Measurements from ENCODE around the gene ARL14. TPM values are rescaled to one million over a fixed set of nuclear protein-coding genes. Genes with fewer than 3 reads are reported as not detected.

ARL14 gene
- total RNA-seq, 2 donors from 2014 or later, result not detected

GRCh38 chr3:160698599-160699195 lies 21.7 kb downstream of the ARL14 start:
- 82% methylated on average over 1 of the region's 1 CpG for WGBS
- Histone ChIP-seq H3K27me3 (replicated peaks; ENCODE audit: insufficient read depth) (no peaks in the 10 kb centered on the region), H3K27ac (no peak overlapping the region), H3K4me1 (replicated peaks) (no peaks in the 10 kb centered on the region), H3K36me3 (no peaks in the 10 kb centered on the region), H3K9me3 (no peaks in the 10 kb centered on the region), H3K4me3 (no peak overlapping the region)
- intact Hi-C loops (cut with DNase I), result no loop called here
- TF ChIP-seq POLR2A (IDR thresholded peaks at IDR 0.05) (no peak), POLR2AphosphoS5 (IDR thresholded peaks at IDR 0.05) (no peak), CTCF (IDR thresholded peaks at IDR 0.05) (no peak)
- no peak for DNase-seq (ENCODE audit: low spot score)

DNA sequence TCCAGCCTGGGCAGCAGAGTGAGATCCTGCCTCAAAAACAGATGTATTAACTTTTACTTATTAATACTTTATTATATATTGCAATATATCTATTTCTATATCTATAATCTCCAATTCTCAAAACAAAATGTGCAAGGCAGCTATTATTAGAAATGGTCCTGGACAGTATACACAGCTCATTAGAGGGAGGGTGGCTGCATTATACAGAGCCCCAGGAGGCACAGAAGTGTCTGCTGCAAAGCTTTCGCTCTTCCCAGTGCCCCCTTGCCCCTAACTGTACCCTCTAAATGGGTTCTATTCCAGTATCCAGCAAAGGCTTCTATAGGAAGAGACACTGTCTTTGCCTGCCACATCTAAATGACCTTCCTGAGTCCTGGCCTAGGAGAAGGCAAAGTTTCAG lies 24.5 kb downstream of the ARL14 start:
- H3K27ac ChIP-seq, result no peak overlapping the region
- DNase-seq (ENCODE audit: low spot score), result no peak
- H3K9me3 ChIP-seq, result no peaks in the 10 kb centered on the region
- no peak for TF ChIP-seq POLR2AphosphoS5 (IDR thresholded peaks at IDR 0.05)
- TF ChIP-seq POLR2A (IDR thresholded peaks at IDR 0.05), result no peak
- no peak for TF ChIP-seq CTCF (IDR thresholded peaks at IDR 0.05)
- H3K27me3 ChIP-seq (replicated peaks; ENCODE audit: insufficient read depth), result no peaks in the 10 kb centered on the region
- no peaks in the 10 kb centered on the region for H3K36me3 ChIP-seq
- WGBS, result 91% methylated on average over 1 of the region's 1 CpG
- H3K4me3 ChIP-seq, result no peak overlapping the region
- intact Hi-C loops (cut with DNase I), result loop anchor here (10.0 kb wide), 1 partner anchor 723 kb away; no protein-coding TSS in a partner anchor
- no peaks in the 10 kb centered on the region for H3K4me1 ChIP-seq (replicated peaks)

- no peaks in the 10 kb centered on the region for H3K9me3 ChIP-seq
- no peak overlapping the region for H3K4me3 ChIP-seq
- H3K36me3 ChIP-seq, result no peaks in the 10 kb centered on the region
- no peak overlapping the region for H3K27ac ChIP-seq
- H3K4me1 ChIP-seq (replicated peaks), result no peaks in the 10 kb centered on the region
- intact Hi-C loops (cut with DNase I), result loop anchor here (10.0 kb wide), 1 partner anchor 723 kb away; no protein-coding TSS in a partner anchor
- TF ChIP-seq POLR2AphosphoS5 (IDR thresholded peaks at IDR 0.05) (no peak), CTCF (IDR thresholded peaks at IDR 0.05) (no peak), POLR2A (IDR thresholded peaks at IDR 0.05) (no peak)
- no peak for DNase-seq (ENCODE audit: low spot score)
- no peaks in the 10 kb centered on the region for H3K27me3 ChIP-seq (replicated peaks; ENCODE audit: insufficient read depth)
- 97% methylated on average over 1 of the region's 1 CpG for WGBS
Observed at GRCh38 chr3:160702290-160702689, 25.3 kb downstream of the ARL14 start.

DNA sequence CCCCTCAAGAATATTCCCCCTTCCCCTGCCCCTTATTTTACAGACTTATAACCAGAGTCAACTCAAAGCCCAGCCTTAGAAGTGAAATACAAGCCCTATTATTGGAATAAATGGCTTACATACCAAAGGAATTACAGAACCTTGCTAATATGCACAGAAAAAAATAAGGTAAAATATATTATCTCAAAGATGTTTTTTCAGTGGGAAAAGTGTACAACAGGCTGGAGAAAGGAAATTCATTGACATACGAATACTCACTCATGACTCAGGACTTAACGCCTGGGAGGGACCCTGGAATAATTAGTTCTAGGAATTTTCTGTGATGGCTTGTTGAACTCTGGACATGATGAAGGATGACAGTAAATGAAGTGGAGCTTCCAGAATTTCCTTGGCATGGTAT lies 27.0 kb downstream of the ARL14 start:
- no peak overlapping the region for H3K4me3 ChIP-seq
- no peak for DNase-seq (ENCODE audit: low spot score)
- no peaks in the 10 kb centered on the region for H3K36me3 ChIP-seq
- H3K27ac ChIP-seq, result no peak overlapping the region
- H3K4me1 ChIP-seq (replicated peaks), result no peaks in the 10 kb centered on the region
- no peaks in the 10 kb centered on the region for H3K27me3 ChIP-seq (replicated peaks; ENCODE audit: insufficient read depth)
- WGBS, result 85% methylated on average over 2 of the region's 2 CpGs
- H3K9me3 ChIP-seq, result no peaks in the 10 kb centered on the region
- TF ChIP-seq POLR2AphosphoS5 (IDR thresholded peaks at IDR 0.05), result no peak
- no peak for TF ChIP-seq CTCF (IDR thresholded peaks at IDR 0.05)
- TF ChIP-seq POLR2A (IDR thresholded peaks at IDR 0.05), result no peak
- intact Hi-C loops (cut with DNase I), result loop anchor here (10.0 kb wide), 1 partner anchor 721 kb away; no protein-coding TSS in a partner anchor

DNA sequence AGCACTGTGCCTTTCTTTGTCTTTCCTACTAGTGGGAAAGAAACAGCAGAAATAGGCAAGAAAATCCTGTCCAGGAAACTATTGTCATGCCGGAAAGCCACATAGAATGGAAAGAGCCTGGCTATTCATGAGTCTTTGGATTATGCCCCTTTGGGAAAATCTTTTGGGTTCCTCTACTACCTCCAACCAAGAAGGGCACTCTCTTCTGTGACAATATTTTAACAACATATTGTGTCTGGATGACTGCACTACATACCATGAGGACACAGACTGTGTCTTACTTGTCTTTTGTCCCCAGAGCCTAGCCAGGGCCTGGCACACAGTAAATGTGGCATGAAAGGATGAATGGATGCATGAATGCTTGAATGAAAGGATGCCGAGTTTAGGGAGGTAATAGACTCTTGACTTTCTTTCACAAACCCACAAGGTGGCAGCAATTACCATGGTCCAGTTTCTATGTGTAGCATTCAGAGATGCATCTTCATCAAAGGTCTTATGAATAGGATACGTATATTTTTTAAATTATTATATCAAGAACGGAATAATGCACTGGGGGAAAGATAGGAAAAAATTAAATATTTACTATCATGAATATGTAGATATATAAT lies 30.3 kb downstream of the ARL14 start:
- no peaks in the 10 kb centered on the region for H3K27me3 ChIP-seq (replicated peaks; ENCODE audit: insufficient read depth)
- no peaks in the 10 kb centered on the region for H3K4me1 ChIP-seq (replicated peaks)
- no peak overlapping the region for H3K27ac ChIP-seq
- H3K9me3 ChIP-seq, result no peaks in the 10 kb centered on the region
- no peaks in the 10 kb centered on the region for H3K36me3 ChIP-seq
- 20% methylated on average over 4 of the region's 4 CpGs for WGBS
- DNase-seq (ENCODE audit: low spot score), result peak; percentile 43
- H3K4me3 ChIP-seq, result no peak overlapping the region
- intact Hi-C loops (cut with DNase I), result loop anchor here (5.0 to 10.0 kb wide), 2 partner anchors 45 to 718 kb away; no protein-coding TSS in a partner anchor
- TF ChIP-seq POLR2A (IDR thresholded peaks at IDR 0.05) (no peak), POLR2AphosphoS5 (IDR thresholded peaks at IDR 0.05) (no peak), CTCF (IDR thresholded peaks at IDR 0.05) (peak in 3 of 4 experiments; percentile 60 to 74 (median 68))
